HPDE6-E6E7 (cell line): ENCODE data around the gene TBCD.

ENCODE experiments used
- DNase-seq: peaks from one replicate; pipeline ENCODE4 v3.0.0; 2011; ENCODE audit warnings: missing footprints; ENCODE audit errors: extremely low spot score

TBCD gene

GRCh38 chr17:82808921-82809905 lies 57.3 kb downstream of the TBCD start:
- no peak for DNase-seq

- no peak for DNase-seq
Measured at GRCh38 chr17:82810644-82811430, 59.0 kb downstream of the TBCD start.

DNA sequence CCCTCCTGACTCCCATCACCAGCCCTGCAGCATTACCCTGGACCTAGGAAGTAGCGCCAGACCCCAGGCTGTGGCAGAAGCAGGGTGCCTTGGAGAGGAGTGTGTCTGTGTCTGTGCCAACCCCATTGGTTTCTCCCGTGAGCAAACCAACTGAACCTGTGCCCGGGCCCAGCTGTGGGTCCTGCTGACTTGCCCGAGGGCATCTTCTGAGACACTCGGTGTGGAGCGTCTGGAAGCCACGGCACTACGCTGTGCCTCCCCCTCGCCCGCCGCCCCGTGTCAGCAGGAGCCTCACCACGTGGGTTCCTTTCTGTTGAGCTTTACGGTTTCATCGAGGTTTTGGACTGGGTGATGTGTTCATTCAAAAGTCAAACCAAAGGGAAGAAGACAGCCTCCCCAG lies 60.2 kb downstream of the TBCD start:
- DNase-seq = no peak

DNA sequence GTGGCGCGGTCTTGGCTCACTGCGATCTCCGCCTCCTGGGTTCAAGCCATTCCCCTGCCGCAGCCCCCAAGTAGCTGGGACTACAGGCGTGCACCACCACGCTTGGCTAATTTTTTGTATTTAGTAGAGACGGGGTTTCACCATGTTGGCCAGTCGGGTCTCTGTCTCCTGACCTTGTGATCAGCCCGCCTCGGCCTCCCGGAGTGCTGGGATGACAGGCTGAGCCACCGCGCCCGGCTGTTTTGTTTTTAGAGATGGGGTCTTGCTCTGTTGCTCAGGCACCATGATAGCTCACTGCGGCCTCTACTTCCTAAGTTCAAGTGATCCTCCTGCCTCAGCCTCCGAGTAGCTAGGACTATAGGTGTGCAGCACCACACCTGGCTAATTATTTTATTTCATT lies 60.7 kb downstream of the TBCD start:
- no peak for DNase-seq

DNA sequence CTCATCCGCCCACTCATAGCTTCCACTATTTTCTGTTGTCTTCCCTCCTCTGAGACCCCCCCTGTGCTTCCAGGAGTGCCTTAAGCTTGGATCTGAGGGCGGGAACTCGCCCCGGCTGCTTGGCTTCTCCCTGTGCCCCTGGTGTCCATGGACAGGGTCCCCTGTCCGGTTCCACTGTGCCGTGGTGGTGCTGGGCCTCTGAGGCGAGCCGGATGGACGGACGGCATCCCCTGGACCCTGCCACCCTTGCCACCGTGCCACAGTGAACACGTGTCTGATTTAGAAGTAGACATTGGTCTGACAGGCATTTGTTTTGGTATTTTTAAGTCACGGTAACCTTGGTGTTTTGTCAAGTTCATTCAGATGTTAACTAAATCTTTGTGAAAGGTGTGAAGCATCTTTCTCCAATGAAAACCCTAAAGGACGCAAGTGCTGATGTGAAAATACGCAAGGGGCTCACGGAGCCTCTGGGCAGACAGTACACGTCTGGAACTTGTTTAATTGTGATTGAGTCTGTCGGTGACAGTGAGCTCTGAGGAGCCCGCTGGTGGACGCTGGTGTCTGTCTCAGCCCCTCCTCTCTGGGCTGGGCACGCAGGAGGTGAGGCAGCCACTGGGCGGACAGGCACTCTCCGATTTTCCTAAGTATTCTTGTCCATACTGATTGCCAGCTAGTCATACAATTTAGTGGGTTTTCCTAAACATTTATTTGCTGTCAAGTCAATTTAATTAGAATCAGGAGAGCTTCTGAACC lies 61.6 kb downstream of the TBCD start:
- DNase-seq = no peak

DNA sequence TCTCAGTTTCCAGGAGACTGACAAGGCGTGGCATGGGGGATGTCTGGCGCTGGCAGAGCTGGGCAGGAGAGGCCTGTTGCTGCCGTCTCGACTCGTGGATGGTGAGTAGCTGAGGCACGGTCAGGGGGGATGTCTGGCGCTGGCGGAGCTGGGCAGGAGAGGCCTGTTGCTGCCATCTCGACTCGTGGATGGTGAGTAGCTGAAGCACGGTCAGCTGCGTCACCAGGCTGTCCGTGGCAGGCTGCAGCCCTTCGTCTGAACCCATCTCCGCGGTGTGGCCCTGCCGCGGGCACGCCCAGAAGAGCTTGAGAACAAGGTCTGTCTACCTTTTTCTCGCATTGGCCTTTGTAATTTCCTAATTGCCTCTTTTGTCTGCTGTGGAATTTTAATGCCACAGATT lies 63.0 kb downstream of the TBCD start:
- DNase-seq = no peak

DNA sequence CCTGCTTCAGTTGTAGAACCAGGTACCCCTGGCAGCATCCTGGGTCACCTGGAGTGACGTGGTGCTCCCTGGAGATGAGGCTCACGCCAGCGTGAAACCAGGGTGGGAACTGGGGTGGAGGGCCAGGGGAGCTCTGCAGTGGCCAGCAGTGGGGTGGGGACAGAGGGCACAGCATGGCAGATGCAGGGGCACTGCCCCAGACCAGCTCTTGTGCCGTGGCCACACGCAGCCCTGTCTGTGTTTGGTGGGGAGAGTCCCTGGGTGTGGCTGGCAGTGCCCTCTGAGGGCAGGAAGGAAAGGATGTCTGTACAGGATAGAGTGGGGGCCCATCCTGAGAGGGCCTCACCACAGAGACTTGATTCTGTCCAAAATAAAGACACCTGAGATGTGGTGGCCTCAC lies 63.5 kb downstream of the TBCD start:
- DNase-seq = no peak

GRCh38 chr17:82815790-82816305 lies 64.0 kb downstream of the TBCD start:
- no peak for DNase-seq

GRCh38 chr17:82816358-82816757 lies 64.5 kb downstream of the TBCD start:
- DNase-seq = no peak

GRCh38 chr17:82817947-82818346 lies 66.1 kb downstream of the TBCD start:
- no peak for DNase-seq

DNA sequence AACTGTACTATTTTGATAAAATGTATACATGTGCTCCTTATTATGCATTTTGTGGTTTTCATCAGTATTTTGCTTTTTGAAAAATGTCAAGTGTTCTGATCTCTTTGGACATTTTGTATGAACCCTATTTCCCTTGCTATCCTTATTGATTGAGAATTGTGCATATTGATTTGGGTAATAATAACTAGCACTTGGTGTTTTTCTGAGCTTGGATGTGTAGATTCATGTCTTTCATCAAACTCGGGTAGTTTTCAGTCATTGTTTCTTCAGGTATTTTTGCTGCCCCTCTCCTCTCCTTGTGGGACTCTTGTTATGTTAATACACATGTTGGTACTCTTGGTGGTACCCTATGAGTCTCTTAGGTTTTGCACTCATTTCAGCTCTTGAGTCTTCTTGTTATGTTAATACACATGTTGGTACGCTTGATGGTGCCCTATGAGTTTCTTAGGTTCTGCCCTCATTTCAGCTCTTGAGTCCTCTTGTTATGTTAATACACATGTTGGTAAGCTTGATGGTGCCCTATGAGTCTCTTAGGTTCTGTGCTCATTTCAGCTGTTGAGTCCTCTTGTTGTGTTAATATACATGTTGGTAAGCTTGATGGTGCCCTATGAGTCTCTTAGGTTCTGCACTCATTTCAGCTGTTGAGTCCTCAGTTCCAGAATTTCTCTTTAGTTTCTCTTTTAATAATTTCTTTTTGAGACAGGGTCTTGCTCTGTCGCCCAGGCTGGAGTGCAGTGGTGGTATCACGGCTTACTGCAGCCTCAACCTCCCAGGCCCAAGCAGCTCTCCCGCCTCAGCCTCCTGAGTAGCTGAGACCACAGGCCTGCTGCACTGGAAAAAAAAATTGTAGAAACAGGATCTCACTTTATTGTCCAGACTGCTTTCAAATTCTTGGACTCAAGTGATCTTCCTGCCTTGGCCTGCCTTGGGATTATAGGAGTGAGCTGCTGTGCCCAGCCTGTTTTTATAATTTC lies 68.7 kb downstream of the TBCD start:
- DNase-seq = no peak

- DNase-seq = no peak
Measured at GRCh38 chr17:82821554-82821953, 69.7 kb downstream of the TBCD start.

- no peak for DNase-seq
Measured at GRCh38 chr17:82822281-82822680, 70.4 kb downstream of the TBCD start.

DNA sequence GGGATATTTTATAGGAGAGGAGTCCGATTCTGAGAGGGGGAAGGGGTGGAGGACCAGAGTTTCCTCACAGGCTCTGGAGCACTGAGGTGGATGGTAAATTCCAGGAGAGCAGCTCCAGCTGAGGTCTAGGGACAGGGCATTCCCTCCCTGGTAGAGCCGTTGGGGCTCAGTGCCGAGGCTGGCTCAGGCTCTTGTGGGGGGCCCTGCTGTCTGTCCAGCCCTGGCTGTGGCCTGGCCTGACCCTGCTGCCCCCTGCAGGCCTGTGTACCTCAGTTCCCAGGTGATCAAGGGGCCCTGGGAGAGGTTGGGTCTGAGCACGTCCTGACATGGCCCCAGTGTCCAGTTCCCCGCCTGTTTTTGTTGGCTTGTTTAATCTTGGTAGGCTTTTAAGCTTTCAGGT lies 71.1 kb downstream of the TBCD start:
- DNase-seq = no peak

- no peak for DNase-seq
Measured at GRCh38 chr17:82825540-82826124, 73.8 kb downstream of the TBCD start.

DNA sequence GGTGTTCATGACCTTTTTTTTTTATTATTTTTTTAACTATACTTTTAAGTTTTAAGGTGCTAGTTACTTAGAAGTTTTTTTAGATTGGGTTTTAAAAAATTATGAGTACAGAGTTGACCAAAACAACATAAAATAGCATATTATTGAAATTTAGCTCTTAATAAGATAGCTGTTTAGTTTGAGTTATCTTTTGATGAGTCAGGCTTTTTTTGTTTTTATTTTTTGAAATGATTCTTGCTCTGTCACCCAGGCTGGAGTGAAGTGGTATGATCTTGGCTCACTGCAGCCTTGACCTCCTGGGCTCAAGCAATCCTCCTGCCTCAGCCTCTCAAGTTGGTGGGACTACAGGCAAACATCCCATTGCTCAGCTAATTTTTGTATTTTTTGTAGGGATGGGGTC lies 74.3 kb downstream of the TBCD start:
- no peak for DNase-seq

DNA sequence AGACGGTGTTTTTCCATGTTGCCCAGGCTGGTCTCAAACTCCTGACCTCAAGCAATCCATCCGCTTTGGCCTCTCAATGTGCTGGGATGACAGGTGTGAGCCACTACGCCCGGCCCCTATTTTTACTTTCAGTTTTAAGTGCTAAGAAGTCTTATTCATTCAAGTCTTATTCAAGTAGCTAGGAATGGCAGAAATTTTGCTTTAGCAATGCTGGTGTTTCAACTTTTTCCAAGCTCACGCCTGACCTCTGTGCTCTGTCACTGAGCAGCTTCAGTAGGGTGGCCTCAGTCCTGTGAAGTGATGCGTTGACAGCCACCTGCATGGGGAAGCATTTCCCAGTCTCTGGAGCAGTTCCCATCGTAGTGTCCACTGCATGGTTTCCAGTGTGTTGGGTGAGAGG lies 75.1 kb downstream of the TBCD start:
- no peak for DNase-seq

- no peak for DNase-seq
Measured at GRCh38 chr17:82828875-82829487, 77.1 kb downstream of the TBCD start.

DNA sequence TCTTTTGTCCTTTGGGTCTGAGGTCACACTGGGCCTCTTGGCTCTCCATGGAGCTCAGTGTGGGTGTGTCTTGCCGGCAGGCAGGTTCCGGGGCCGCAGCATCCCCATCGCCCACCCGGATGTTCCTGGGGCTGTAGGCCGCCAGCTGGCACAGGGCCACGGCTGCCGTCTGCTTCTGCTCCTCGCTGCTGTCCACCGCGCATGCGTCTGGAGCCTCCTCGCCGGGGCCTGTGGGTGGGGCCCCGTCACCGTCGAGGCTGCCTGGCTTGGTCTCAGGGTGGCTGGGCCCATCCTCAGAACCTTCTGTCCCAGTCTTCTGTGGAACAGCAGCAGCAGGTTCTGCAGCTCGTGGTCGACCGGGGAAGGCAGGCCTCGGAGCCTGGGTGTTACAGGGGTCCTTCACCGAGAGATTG lies 78.4 kb downstream of the TBCD start:
- no peak for DNase-seq
